GM21723 (cell line): ENCODE results near the gene PHLPP2.
A peak's percentile ranks its signal among the peaks of the same experiment; 100 is the strongest.
"Not testable (repeated sequence)": the region's sequence is repeated elsewhere in the genome, so short reads cannot be mapped to it uniquely, and the experiment has no call there.

ENCODE experiments used
- ATAC-seq: cut with Tn5 transposase; IDR thresholded peaks from one replicate; pipeline ENCODE4 v1.9.1; 2021; ENCODE audit warnings: mild to moderate bottlenecking, moderate library complexity; ENCODE audit not compliant: unreplicated experiment

The PHLPP2 gene

DNA sequence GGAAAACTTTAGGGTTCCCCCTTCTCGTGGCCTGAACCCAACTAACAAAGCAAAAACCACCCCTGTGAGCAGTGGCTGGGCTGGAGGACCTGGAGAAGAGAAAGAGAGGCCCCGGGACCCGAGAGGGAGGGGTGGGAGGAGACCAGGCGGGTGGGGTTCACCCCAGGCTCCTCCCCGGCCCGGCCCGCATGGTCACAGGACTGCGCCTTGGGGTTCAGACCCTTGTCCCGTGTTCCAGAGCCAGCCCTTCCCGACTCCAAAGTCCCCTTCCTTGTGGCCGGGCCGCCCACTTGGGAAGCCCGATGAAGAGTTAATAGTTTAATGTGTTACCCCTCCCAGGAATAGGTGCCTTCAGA lies 97.7 kb downstream of the PHLPP2 start:
- no peak for ATAC-seq

DNA sequence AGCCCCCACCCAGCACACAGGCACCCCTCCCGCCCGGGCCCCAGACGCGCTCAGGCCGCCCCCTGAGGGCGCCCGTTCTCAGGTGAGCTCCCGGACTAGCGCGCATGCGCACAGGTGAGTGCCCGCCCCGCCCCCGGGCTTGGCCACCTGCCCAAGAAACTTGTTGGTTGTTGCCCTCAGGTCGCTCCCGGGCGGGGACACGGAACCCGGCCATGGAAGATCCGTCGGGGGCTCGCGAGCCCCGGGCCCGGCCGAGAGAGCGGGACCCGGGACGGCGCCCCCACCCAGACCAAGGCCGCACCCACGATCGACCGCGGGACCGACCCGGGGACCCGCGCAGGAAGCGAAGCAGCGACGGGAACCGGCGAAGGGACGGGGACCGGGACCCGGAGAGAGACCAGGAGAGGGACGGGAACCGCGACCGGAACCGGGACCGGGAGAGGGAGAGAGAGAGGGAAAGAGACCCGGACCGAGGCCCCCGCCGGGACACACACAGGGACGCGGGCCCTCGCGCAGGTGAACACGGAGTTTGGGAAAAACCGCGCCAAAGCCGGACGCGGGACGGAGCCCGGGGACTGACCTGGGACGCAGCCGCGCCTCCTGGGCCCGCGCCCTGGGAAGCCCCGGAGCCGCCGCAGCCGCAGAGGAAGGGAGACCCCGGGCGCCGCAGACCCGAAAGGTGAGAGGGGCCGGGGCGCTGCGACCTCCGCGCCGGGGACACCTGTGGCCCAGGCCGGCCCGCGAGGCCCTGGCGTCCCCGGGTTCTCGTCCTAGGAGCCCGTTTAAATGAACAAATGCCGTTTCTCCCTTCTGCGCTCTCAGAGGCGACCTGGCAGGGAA lies 98.3 kb downstream of the PHLPP2 start, which contains the start of gene MARVELD3:
Gene MARVELD3 (plus strand): TSS at position 167 of the 840 bp plus-strand sequence. CDS start 46 bp downstream, at position 213.
- no peak for ATAC-seq

- ATAC-seq, result no peak
Measured at GRCh38 chr16:71625113-71625850, 99.2 kb downstream of the PHLPP2 start.

DNA sequence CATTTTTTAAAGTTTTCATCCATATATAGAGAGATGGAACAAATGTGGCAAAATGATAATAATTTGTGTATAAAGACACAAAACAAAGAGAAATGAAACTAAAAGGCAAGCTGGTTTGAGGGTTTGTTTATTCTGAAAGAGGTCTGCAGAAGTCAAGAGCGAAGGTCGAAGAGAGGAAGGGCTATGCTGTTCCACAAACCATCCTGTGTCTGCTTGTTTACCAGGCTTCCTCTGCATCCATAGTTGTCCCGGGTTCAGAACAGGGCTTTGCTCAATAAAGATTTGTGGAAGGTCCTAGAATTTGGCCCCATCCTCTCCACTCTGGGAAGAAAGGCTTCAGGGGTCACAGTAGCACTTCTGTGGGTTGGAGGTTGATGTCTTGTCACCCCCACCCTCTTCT lies 100.9 kb downstream of the PHLPP2 start:
- ATAC-seq, result no peak

DNA sequence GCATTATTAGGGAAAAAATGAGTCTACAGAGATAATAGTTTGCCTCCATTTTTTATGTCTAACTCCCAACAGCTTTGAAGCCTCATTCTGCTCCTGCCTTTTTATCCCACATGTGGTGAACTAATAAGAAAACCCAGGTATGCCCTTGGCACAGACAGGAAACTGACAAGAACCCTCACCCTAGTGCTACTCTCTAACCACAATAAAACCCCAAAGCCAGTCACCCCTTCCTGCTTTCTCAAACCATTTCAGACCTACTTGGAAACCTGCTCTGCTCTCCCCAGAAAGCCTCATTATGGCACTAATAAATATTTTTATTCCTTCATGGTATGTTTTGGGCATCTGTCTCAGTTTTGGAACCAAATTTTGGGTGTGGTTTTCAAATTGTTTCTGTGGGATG lies 102.4 kb downstream of the PHLPP2 start:
- no peak for ATAC-seq

DNA sequence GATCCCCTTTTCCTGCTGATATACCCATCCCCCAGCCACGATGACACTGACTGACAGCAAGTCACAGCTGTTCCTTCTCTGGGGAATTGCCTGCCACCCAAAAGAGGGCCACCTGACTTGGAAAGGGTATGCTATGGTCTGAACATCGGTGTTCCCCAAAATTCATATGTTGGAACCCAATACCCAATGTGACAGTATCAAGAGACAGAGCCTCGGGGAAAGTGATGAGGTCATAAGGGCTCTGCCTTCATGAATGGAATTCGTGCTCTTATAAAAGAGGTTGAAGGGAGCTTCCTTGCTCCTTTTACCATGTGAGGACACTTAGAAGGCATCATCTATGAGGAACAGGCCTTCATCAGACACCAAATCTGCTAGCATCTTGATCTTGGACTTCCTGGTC lies 106.1 kb downstream of the PHLPP2 start:
- ATAC-seq, result no peak

GRCh38 chr16:71614956-71615355 lies 109.5 kb downstream of the PHLPP2 start:
- not testable (repeated sequence) for ATAC-seq

- peak; percentile 54 for ATAC-seq
Measured at GRCh38 chr16:71610936-71611871, 113.3 kb downstream of the PHLPP2 start.

DNA sequence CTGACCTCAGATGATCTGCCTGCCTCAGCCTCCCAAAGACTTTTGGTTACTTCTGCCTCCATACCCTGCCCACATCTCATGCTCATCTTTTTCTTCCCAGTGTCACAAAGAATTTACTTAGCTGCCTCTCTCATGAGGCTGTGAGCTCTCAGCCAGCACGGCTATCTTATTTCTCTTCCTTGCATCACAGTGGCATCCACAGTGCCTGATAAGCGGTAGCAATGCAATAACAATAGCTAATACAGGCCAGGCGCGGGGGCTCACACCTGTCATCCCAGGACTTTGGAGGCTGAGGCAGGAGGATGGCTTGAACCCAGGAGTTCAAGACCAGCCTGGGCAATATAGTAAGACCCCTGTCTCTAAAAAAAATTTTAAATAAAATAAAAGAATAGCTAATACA lies 114.1 kb downstream of the PHLPP2 start:
- no peak for ATAC-seq

DNA sequence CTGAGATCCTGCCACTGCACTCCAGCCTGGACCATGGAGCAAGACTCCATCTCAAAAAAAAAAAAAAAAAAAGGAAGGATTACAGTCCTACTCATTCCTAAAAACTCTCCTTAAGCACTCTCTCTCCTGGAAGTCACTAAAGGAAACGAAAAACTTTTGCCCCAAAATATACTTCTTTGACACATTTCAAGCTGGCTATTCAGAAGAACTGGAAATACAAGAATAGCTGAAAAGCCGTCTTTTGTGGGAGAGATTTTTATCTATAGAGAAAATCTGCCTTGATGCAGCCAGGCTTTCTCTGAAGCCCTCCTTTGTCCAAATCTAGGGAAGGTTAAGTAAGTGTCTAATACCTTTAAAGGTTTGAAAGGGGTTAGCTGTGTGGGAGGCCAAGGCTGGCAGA lies 115.4 kb downstream of the PHLPP2 start:
- no peak for ATAC-seq

DNA sequence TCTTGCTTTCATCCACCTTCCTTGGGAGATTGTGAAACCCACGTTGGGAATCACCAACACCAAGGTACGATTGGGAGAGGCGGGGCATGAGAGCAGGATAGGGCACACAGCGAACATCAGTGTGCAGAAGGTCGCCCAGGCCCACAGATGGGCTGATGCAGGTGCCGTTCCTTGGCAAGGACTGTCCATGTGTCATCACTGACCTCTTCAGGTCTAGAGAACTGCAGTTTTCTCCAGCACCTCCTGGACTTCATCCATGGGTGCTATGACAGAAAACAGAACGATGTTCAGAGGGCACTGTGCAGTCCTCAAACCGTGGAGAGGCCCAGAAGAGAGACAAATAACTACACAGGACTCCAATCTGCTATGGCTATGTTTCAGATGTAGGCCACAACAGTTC lies 123.7 kb downstream of the PHLPP2 start:
- no peak for ATAC-seq

- not testable (repeated sequence) for ATAC-seq
Measured at GRCh38 chr16:71598426-71598825, 126.1 kb downstream of the PHLPP2 start.

GRCh38 chr16:71595340-71595826 lies 129.1 kb downstream of the PHLPP2 start:
- not testable (repeated sequence) for ATAC-seq
